RWPE1 (cell line): ENCODE data around the gene RPS19BP1.
A peak's percentile ranks its signal among the peaks of the same experiment; 100 is the strongest.

Source experiments
- CTCF ChIA-PET: fragments of 350-600 bp; sonication (Branson Sonifier 250); formaldehyde crosslinking; extraction: SDS; loops from one replicate; lab custom pipeline; 2021; lab: Yijun Ruan, JAX
- POLR2A ChIA-PET: fragments of 400-600 bp; formaldehyde crosslinking; extraction: SDS; loops from one replicate; lab custom pipeline; 2020; ENCODE audit warnings: antibody characterized with exemption; ENCODE audit not compliant: low non-redundant PET; lab: Yijun Ruan, JAX
- DNase-seq: peaks from one replicate; pipeline ENCODE4 v3.0.0; 2012; ENCODE audit warnings: low spot score
- H3K27ac ChIP-seq: fragments of 450-650 bp; 2 replicates; pipeline ENCODE4 v1.5.1; 2017
- TF ChIP-seq, protein P1 (sequence below): fragments of 450-650 bp; conservative IDR thresholded peaks from 2 replicates; pipeline ENCODE4 v1.5.1; 2017; ENCODE audit warnings: low read depth, mild to moderate bottlenecking

RPS19BP1 gene

DNA sequence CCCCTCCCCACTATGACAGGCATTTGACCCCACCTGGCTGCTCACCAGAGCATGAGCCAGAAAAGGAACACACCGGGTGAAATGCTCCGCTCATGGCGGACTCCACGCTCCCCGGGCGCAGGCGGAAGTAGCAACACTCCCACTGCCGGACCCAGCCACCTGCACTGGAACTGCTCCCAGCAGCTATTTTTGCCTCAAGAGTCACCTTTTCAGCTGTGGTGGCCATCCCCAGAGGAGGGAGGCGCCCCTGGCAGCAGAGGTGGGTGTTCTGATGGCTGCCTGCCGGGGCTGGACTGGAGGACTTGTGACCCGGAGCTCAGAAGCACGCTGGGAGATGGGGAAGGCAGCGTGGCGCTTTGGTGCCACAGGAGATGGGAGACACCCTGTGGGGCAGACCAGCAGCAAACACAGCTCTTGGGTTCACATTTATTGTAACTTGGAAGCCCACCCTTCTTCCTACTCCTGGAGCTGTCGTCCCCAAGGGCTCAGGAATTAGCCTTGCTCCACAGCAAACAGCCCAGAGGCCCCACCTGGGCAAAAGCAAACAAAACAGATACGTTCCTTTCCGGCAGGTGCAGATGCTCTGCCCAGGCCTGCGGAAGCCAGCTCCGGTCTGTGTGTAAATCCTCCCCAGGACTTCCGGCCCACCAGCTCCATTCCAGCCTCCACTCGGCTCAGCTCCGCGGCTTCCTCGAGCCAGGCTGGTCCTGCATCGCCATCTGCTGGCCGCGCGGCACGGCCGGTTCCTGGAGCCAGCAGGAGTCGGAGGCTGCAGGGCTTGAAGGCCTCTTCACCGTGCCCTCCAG lies 3.7 kb downstream of the RPS19BP1 start:
- TF ChIP-seq, protein P1, sequence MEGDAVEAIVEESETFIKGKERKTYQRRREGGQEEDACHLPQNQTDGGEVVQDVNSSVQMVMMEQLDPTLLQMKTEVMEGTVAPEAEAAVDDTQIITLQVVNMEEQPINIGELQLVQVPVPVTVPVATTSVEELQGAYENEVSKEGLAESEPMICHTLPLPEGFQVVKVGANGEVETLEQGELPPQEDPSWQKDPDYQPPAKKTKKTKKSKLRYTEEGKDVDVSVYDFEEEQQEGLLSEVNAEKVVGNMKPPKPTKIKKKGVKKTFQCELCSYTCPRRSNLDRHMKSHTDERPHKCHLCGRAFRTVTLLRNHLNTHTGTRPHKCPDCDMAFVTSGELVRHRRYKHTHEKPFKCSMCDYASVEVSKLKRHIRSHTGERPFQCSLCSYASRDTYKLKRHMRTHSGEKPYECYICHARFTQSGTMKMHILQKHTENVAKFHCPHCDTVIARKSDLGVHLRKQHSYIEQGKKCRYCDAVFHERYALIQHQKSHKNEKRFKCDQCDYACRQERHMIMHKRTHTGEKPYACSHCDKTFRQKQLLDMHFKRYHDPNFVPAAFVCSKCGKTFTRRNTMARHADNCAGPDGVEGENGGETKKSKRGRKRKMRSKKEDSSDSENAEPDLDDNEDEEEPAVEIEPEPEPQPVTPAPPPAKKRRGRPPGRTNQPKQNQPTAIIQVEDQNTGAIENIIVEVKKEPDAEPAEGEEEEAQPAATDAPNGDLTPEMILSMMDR = peak; percentile 97
- CTCF ChIA-PET = interaction anchor here (0.6 to 1.6 kb wide), 11 partner anchors 9 to 810 kb away, joined by 3 to 11 read pairs (median 3); no protein-coding TSS in a partner anchor
- H3K27ac ChIP-seq = peak overlapping the region; percentile 98
- POLR2A ChIA-PET = interaction anchor here (0.5 to 1.2 kb wide), 2 partner anchors 209 to 952 kb away, joined by 5 to 6 read pairs; partner anchors contain the start of gene RPL3
- peak; percentile 67 for DNase-seq

DNA sequence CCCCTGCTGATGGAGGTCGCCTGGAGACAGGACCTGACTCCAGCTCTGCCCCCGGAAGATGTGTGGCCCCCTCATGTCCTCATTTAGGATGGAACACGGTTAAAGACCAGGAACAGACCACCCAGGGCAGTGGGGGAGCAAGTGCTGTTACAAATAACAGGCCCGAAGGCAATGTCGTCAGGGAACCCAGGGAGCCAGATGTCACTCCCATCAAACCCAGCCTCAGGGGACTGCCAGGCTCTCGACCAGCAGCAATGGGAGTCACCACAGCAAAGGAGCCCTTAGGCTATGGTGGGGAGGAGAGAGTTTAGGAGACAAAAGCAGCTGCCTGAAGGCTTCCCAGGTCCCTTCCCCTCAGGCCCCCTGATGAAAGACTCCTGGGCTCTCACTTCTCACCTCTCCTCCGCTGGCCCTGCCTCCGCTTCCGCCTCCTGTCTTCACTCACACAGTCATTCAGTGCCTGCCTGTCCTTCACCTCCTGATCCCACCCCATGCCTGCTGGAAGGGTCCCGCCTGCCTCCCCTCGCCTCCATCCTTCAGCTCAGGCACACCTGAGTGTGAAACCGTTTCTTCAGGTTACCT lies 4.4 kb downstream of the RPS19BP1 start:
- DNase-seq = no peak
- TF ChIP-seq, protein P1 = no peak
- ChIA-PET POLR2A (interaction anchor here (1.2 kb wide), 1 partner anchor 209 kb away, joined by 5 read pairs; the partner anchor contains the start of gene RPL3), CTCF (interaction anchor here (0.7 to 1.6 kb wide), 2 partner anchors 34 to 83 kb away, joined by 3 to 11 read pairs; no protein-coding TSS in a partner anchor)
- H3K27ac ChIP-seq = peak overlapping the region; percentile 98

DNA sequence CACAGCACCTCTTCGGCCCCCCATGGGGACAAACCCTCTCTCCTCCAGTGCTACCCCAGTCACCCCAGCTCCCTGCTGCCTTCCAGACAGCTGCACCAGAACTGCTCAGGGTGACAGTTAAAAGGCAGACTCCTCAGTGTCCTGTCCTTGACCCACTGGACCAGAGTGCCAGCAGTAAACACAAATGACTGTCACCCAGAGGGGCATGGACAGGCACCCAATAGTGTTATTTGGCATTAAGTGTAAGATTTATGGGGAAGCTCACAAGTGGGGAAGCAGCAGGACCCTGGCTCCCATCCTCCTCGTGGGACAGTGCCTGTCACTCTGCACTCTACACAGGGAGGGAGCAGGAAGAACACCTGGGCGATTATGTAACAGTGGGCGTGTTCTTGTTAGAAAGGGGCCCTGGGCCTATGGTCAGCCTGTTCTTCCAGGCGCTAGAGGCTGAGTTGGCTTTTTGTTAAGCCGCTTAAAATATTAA lies 5.0 kb downstream of the RPS19BP1 start:
- TF ChIP-seq, protein P1 = no peak
- CTCF ChIA-PET = interaction anchor here (0.5 to 0.7 kb wide), 2 partner anchors 12 to 659 kb away, joined by 3 read pairs; no protein-coding TSS in a partner anchor
- no peak for DNase-seq
- H3K27ac ChIP-seq = peak overlapping the region; percentile 98
- POLR2A ChIA-PET = no interaction called here

DNA sequence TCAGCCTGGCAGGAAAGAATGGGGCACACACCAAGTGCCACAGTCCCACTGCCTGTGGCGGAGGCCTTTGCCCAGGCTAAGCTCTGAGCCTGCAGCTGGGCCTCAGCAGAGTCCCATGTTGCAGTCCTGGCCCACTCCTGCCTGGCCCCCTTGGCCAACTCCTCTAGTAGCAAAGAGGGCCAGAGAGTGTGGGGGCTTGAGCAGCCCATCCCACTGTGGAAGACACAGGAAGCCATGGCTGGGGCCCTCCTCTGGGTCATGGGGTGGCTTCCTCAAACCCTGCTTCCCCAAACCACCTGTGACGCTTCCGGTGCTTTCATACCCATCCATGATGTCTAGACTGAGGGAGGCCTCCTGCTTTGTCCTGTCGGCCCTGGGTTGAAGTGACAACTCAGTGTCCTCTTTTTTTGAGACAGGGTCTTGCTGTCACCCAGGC lies 5.8 kb downstream of the RPS19BP1 start:
- CTCF ChIA-PET = interaction anchor here (0.5 to 0.7 kb wide), 2 partner anchors 11 to 659 kb away, joined by 3 read pairs; no protein-coding TSS in a partner anchor
- TF ChIP-seq, protein P1 = no peak
- H3K27ac ChIP-seq = peak overlapping the region; percentile 98
- no peak for DNase-seq
- POLR2A ChIA-PET = no interaction called here

- H3K27ac ChIP-seq = peak overlapping the region; percentile 98
- CTCF ChIA-PET = no interaction called here
- DNase-seq = no peak
- POLR2A ChIA-PET = no interaction called here
- TF ChIP-seq, protein P1 = no peak
Observed at GRCh38 chr22:39525658-39525975, 6.9 kb downstream of the RPS19BP1 start.
